Upper lobe of left lung (tissue), 6 donors: ENCODE measurements around the gene TCEAL6. TPM values are rescaled to one million over a fixed set of nuclear protein-coding genes. Genes with fewer than 3 reads are reported as not detected.
"Not testable (repeated sequence)": the region's sequence is repeated elsewhere in the genome, so short reads cannot be mapped to it uniquely, and the experiment has no call there.

Source experiments
- ATAC-seq, 2 donors: fragments of 200-7000 bp; cut with Tn5 transposase; one replicate each; pipeline ENCODE4 v1.9.1; 2022; ENCODE audit warnings: mild to moderate bottlenecking in 2 of 2, moderate library complexity in 2 of 2; ENCODE audit not compliant: low FRiP score in 2 of 2
- DNase-seq, 2 donors: peaks; one replicate each; pipeline ENCODE4 v3.0.0-alpha.2; 2019 to 2020
- H3K27ac ChIP-seq, 4 donors: fragments of 200-600 bp; sonication (generic); one replicate each; pipeline ENCODE4 v1.5.1; 2016 to 2019
- H3K27me3 ChIP-seq, 4 donors: fragments of 200-600 bp; sonication (generic); one replicate each; pipeline ENCODE4 v1.5.1; 2017 to 2019
- H3K36me3 ChIP-seq, 4 donors: fragments of 200-600 bp; sonication (generic); one replicate each; pipeline ENCODE4 v1.5.1; 2016 to 2019
- H3K4me1 ChIP-seq, 4 donors: fragments of 200-600 bp; sonication (generic); one replicate each; pipeline ENCODE4 v1.5.1; 2018 to 2019
- H3K4me3 ChIP-seq, 4 donors: fragments of 200-600 bp; sonication (generic); one replicate each; pipeline ENCODE4 v1.5.1; 2017 to 2019; ENCODE audit warnings: mild to moderate bottlenecking in 2 of 4, moderate library complexity in 1 of 4
- H3K9me3 ChIP-seq, 4 donors: fragments of 200-600 bp; sonication (generic); one replicate each; pipeline ENCODE4 v1.5.1; 2018 to 2019
- CTCF ChIP-seq, 6 experiments: fragments of 450-650 bp in 4 of 6; fragments of 200-600 bp in 2 of 6; sonication (generic) in 2 of 6; IDR thresholded peaks; one replicate each; pipeline ENCODE4 v1.5.1; 2016 to 2019; ENCODE audit warnings: antibody characterized with exemption in 6 of 6
- EP300 ChIP-seq, 4 donors: sonication (generic); formaldehyde crosslinking; IDR thresholded peaks; one replicate each; pipeline ENCODE4 v1.5.1; 2017; ENCODE audit warnings: antibody characterized with exemption in 4 of 4, control low read depth in 2 of 4
- POLR2A ChIP-seq, 4 donors: fragments of 450-650 bp; IDR thresholded peaks; one replicate each; pipeline ENCODE4 v1.5.1; 2016 to 2017; ENCODE audit warnings: antibody characterized with exemption in 4 of 4, mild to moderate bottlenecking in 2 of 4
- POLR2AphosphoS5 ChIP-seq, 2 donors: sonication (generic); formaldehyde crosslinking; IDR thresholded peaks; one replicate each; pipeline ENCODE4 v1.5.1; 2017; ENCODE audit warnings: antibody characterized with exemption in 2 of 2
- WGBS, 2 donors: methylation state at CpG; one replicate each; pipeline ENCODE4 v1.1.5; 2017 to 2018; 5-methylcytosine and 5-hydroxymethylcytosine counted together
- total RNA-seq, 6 donors: library from RNA; depleted of rRNA in 4 of 6; stranded (reverse); fragments of >200 nt in 4 of 6; gene quantifications; one replicate each; pipeline versions ENCODE4 v1.1.0 to v1.2.1, GENCODE V29; 2016 to 2021
- donor health status: DM: no; HTN: no; CAD: no; lungs with moderate emphysema.
- donor health status: DM: no; HTN: yes; CAD: no; lungs with severe emphysema.

Gene TCEAL6
- total RNA-seq, 6 donors from 2014 or later = not detected

DNA sequence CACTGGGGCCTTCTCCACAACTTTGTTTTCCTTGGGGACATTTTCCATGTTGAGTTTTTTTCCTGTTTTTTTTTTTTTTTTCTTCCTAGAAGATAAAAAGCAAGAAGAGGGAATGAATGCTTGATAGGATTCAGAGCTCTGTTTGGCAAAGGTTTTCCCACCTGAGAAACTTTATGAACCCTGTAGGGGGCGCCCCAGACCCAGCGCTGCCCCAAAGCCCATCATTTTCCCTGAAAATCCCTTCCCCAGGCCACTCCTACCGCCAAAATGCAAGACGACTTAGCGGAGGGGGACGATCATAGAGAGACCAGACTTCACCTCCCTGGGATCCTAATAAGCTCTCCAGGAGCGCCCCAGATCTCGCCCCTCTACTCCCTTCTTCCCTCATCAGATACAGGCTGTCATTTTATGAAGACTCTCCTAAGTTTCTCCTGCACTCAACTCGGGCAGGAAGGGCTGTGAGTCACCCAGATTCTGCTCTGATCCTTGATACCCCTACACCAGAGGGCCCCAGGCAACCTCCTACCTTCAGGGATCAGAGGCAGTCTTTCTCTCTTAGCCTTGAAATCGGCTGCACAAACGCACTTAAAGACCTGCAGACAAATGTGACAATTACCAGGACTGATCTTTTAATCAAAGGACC lies 12.1 kb upstream of the TCEAL6 start:
- 5 to 16% methylated on average over 11 of the region's 11 CpGs for WGBS, 2 donors
- no peak overlapping the region for H3K27ac ChIP-seq
- ATAC-seq = no peak

GRCh38 chrX:102141631-102142030 lies 650 bp downstream of the TCEAL6 start:
- not testable (repeated sequence) for H3K36me3 ChIP-seq, H3K4me3 ChIP-seq, ATAC-seq, DNase-seq, H3K27me3 ChIP-seq, H3K4me1 ChIP-seq, H3K9me3 ChIP-seq, H3K27ac ChIP-seq
- WGBS, 2 donors = 14 to 53% methylated on average over 12 to 19 of the region's 19 CpGs

More for the DNA sequence above, 12.1 kb upstream of the TCEAL6 start:
- TF ChIP-seq POLR2A (IDR thresholded peaks at IDR 0.05) (no peak), CTCF (IDR thresholded peaks at IDR 0.05) (peak in 4 of 6 experiments; percentile 6 to 26 (median 14)), EP300 (IDR thresholded peaks at IDR 0.05) (no peak), POLR2AphosphoS5 (IDR thresholded peaks at IDR 0.05) (no peak)
- Histone ChIP-seq H3K36me3 (no peaks in the 10 kb centered on the region), H3K27me3 (peaks cover 0 to 5% (median 0%) of the 10 kb centered on the region in 4 donors), H3K4me3 (peak overlapping the region in 2 of 4 donors; percentile 47 to 53), H3K4me1 (peaks cover 0 to 4% (median 0%) of the 10 kb centered on the region in 4 donors), H3K9me3 (no peaks in the 10 kb centered on the region)
- no peak for DNase-seq

GRCh38 chrX:102140876-102141275 lies 1.4 kb downstream of the TCEAL6 start:
- H3K27ac ChIP-seq, H3K9me3 ChIP-seq, H3K4me1 ChIP-seq, ATAC-seq, H3K27me3 ChIP-seq, H3K4me3 ChIP-seq, H3K36me3 ChIP-seq: not testable (repeated sequence)
- 50 to 68% methylated on average over 16 of the region's 16 CpGs for WGBS, 2 donors
- DNase-seq = peak in 1 of 2 donors; percentile 13

- Histone ChIP-seq H3K36me3 (no peaks in the 10 kb centered on the region), H3K4me3 (no peak overlapping the region), H3K9me3 (no peaks in the 10 kb centered on the region), H3K27me3 (no peaks in the 10 kb centered on the region), H3K27ac (no peak overlapping the region), H3K4me1 (no peaks in the 10 kb centered on the region)
- WGBS, 2 donors = 45 to 59% methylated on average over 4 of the region's 4 CpGs
- DNase-seq = no peak
- no peak for ATAC-seq
- TF ChIP-seq EP300 (IDR thresholded peaks at IDR 0.05) (no peak), CTCF (IDR thresholded peaks at IDR 0.05) (no peak)
Observed at GRCh38 chrX:102138064-102138463, 4.2 kb downstream of the TCEAL6 start.

DNA sequence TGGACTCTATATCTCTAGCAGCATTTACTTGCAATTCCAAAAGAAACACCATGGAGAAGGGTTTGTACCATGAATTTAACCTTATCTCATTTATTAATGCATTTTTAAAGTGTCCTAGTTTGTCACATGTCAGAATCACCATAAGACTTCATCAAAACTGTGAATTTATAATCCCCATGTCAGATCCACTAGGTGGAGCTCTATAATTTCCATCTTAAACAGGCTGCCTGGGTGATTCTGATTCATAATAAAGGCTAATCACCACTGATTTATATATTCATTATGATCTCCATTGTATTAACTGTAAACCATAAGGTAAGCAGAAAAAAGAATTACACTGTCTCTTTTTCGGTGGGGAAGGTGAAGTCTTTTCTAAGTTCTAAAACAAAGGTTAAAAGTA lies 12.8 kb downstream of the TCEAL6 start:
- Histone ChIP-seq H3K4me3 (no peak overlapping the region), H3K4me1 (no peaks in the 10 kb centered on the region), H3K27me3 (no peaks in the 10 kb centered on the region), H3K9me3 (no peaks in the 10 kb centered on the region), H3K27ac (no peak overlapping the region), H3K36me3 (no peaks in the 10 kb centered on the region)
- no peak for DNase-seq
- no peak for ATAC-seq
- no peak for TF ChIP-seq EP300 (IDR thresholded peaks at IDR 0.05)
- TF ChIP-seq CTCF (IDR thresholded peaks at IDR 0.05) = peak in 1 of 6 experiments; percentile 24
- TF ChIP-seq POLR2AphosphoS5 (IDR thresholded peaks at IDR 0.05) = no peak
- no peak for TF ChIP-seq POLR2A (IDR thresholded peaks at IDR 0.05)
- 49 to 52% methylated on average over 1 of the region's 1 CpG for WGBS, 2 donors

DNA sequence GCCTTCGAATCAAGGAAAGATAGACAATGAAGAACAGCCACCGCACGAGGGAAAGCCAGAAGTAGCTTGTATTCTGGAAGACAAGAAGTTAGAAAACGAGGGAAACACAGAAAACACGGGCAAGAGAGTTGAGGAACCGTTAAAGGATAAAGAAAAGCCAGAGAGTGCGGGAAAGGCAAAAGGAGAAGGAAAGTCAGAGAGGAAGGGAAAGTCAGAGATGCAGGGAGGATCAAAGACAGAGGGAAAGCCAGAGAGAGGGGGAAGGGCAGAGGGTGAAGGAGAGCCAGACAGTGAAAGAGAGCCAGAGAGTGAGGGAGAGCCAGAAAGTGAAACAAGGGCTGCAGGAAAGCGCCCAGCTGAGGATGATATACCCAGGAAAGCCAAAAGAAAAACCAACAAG lies 15.4 kb downstream of the TCEAL6 start:
- H3K4me3 ChIP-seq = no peak overlapping the region
- H3K4me1 ChIP-seq = no peaks in the 10 kb centered on the region
- no peaks in the 10 kb centered on the region for H3K36me3 ChIP-seq
- H3K9me3 ChIP-seq = no peaks in the 10 kb centered on the region
- TF ChIP-seq CTCF (IDR thresholded peaks at IDR 0.05) = no peak
- TF ChIP-seq POLR2AphosphoS5 (IDR thresholded peaks at IDR 0.05) = no peak
- no peak for TF ChIP-seq POLR2A (IDR thresholded peaks at IDR 0.05)
- TF ChIP-seq EP300 (IDR thresholded peaks at IDR 0.05) = no peak
- ATAC-seq = no peak
- no peak overlapping the region for H3K27ac ChIP-seq
- no peak for DNase-seq
- 46 to 56% methylated on average over 8 of the region's 8 CpGs for WGBS, 2 donors
- H3K27me3 ChIP-seq = no peaks in the 10 kb centered on the region

DNA sequence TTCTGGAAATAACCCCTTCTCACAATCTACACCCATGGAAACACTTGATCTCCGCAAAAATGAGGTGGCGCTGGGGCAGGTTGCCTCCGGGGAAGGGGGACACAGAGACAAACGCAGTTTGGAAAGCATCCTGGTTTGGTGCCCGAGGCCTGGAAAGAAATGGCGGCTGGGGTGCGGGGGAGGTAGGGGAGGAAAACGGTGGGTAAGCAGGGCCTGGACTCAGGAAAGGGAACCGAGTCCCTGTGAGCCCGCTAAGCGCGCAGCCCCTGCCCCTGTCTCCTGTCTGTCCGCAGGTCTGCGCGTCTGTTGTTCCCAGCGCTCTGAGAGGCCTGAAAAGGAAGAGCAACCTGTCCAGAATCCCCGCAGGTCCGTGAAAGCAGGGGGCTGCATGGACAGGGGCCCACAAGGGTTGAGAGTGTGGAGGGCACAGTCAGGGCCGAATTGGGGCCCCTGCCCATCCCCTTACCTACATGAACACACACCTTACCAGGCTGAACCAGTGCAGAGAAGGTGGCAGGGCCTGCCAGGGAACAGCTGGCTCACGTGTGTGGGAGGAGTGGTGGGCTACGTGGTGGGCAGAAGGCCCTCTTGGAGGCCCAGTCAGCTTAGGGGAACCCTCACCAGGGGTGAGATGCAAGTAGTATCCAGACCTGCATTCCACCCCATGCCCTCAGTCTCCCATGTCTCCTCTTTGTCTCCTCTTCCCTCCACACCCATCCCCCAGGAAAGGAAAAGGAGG lies 16.0 kb downstream of the TCEAL6 start:
- H3K9me3 ChIP-seq, H3K4me1 ChIP-seq, H3K27me3 ChIP-seq, ATAC-seq, H3K36me3 ChIP-seq, H3K27ac ChIP-seq: not testable (repeated sequence)
- 29 to 37% methylated on average over 4 to 21 of the region's 21 CpGs for WGBS, 2 donors
- H3K4me3 ChIP-seq = peak overlapping the region in 2 of 4 donors; percentile 24 to 43
- DNase-seq = peak in 1 of 2 donors; percentile 13

DNA sequence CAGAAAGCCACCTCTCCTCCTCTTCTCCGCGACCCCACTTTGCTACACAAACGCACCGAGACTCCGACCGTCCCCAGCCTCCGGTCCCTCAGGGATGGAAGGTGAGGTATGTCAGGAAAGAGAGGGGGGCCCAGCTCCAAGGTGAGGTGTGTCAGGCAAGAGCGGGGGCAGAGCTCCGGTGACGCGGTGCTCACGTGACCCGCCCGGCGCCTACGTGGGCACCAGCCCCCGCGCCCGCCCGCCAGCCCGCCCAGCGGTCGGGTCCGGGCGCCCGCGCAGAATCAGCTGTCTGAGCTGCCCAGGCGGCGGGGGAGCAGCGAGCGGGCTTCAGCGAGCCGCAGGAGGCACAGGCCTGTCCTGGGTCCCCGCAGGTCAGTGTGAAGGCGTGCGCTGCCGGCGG lies 16.8 kb downstream of the TCEAL6 start, which contains the start of gene TCEAL2:
TSS of gene TCEAL2 (plus strand) at position 244 of the 400 bp plus-strand sequence. CDS start 1,152 bp downstream, outside the sequence.
- H3K36me3 ChIP-seq, H3K27ac ChIP-seq, H3K27me3 ChIP-seq, H3K4me1 ChIP-seq, H3K9me3 ChIP-seq: not testable (repeated sequence)
- H3K4me3 ChIP-seq = peak within 1 kb of the TSS in 2 of 4 donors; percentile 24 to 43
- WGBS, 2 donors = 33% methylated on average over 9 of the region's 38 CpGs; no CpG with 5 or more reads in 1 of the 2 donors
- ATAC-seq = peak in 1 of 2 donors; percentile 40
- peak; percentile 34 to 87 for DNase-seq
